ENCODE results near the gene MICAL3. TPM values are rescaled to one million over a fixed set of nuclear protein-coding genes. Genes with fewer than 3 reads are reported as not detected.

The MICAL3 gene
- total RNA-seq, 6 experiments from 2014 or later = 38.6 to 44.1 (median 39.7) TPM

GRCh38 chr22:17897858-17898257 lies 126.5 kb downstream of the MICAL3 start:
- H3K27me3 Mint-ChIP-seq (ENCODE audit: insufficient read depth) = no peaks in the 10 kb centered on the region; the same call in 1 of the 2 replicates
- no peak overlapping the region for H3K27ac Mint-ChIP-seq
- DNase-seq = no peak
- no peaks in the 10 kb centered on the region for H3K4me1 Mint-ChIP-seq (ENCODE audit: low read depth)
- H3K4me3 Mint-ChIP-seq = no peak overlapping the region
- no peak for TF ChIP-seq CTCF (IDR thresholded peaks at IDR 0.05)
- H3K9me3 Mint-ChIP-seq = no peaks in the 10 kb centered on the region
- H3K36me3 Mint-ChIP-seq (ENCODE audit: low read depth) = peaks cover 11% of the 10 kb centered on the region

GRCh38 chr22:17897426-17897825 lies 126.9 kb downstream of the MICAL3 start:
- Mint-ChIP-seq H3K4me1 (ENCODE audit: low read depth) (no peaks in the 10 kb centered on the region), H3K4me3 (no peak overlapping the region), H3K36me3 (ENCODE audit: low read depth) (peaks cover 15% of the 10 kb centered on the region), H3K9me3 (no peaks in the 10 kb centered on the region), H3K27me3 (ENCODE audit: insufficient read depth) (no peaks in the 10 kb centered on the region; the same call in 1 of the 2 replicates), H3K27ac (no peak overlapping the region)
- no peak for DNase-seq
- no peak for TF ChIP-seq CTCF (IDR thresholded peaks at IDR 0.05)

GRCh38 chr22:17896586-17896985 lies 127.8 kb downstream of the MICAL3 start:
- no peaks in the 10 kb centered on the region for H3K27me3 Mint-ChIP-seq (ENCODE audit: insufficient read depth)
- TF ChIP-seq CTCF (IDR thresholded peaks at IDR 0.05) = peak; percentile 61
- H3K4me3 Mint-ChIP-seq = no peak overlapping the region
- no peaks in the 10 kb centered on the region for H3K9me3 Mint-ChIP-seq
- H3K27ac Mint-ChIP-seq = no peak overlapping the region
- no peak for DNase-seq
- H3K36me3 Mint-ChIP-seq (ENCODE audit: low read depth) = peaks cover 15% of the 10 kb centered on the region
- peaks cover under 1% of the 10 kb centered on the region; the same call in 1 of the 2 replicates for H3K4me1 Mint-ChIP-seq (ENCODE audit: low read depth)

- Mint-ChIP-seq H3K9me3 (no peaks in the 10 kb centered on the region), H3K27ac (no peak overlapping the region), H3K4me1 (ENCODE audit: low read depth) (peaks cover 18% of the 10 kb centered on the region), H3K36me3 (ENCODE audit: low read depth) (peaks cover 15% of the 10 kb centered on the region), H3K4me3 (no peak overlapping the region), H3K27me3 (ENCODE audit: insufficient read depth) (no peaks in the 10 kb centered on the region)
- TF ChIP-seq CTCF (IDR thresholded peaks at IDR 0.05) = no peak
- no peak for DNase-seq
Observed at GRCh38 chr22:17893900-17894535, 130.3 kb downstream of the MICAL3 start.

- no peak for DNase-seq
- peaks cover 15% of the 10 kb centered on the region for H3K36me3 Mint-ChIP-seq (ENCODE audit: low read depth)
- no peak overlapping the region for H3K27ac Mint-ChIP-seq
- H3K4me1 Mint-ChIP-seq (ENCODE audit: low read depth) = peaks cover 18% of the 10 kb centered on the region
- no peak for TF ChIP-seq CTCF (IDR thresholded peaks at IDR 0.05)
- H3K9me3 Mint-ChIP-seq = no peaks in the 10 kb centered on the region
- H3K4me3 Mint-ChIP-seq = no peak overlapping the region
- no peaks in the 10 kb centered on the region for H3K27me3 Mint-ChIP-seq (ENCODE audit: insufficient read depth)
Observed at GRCh38 chr22:17892376-17892775, 132.0 kb downstream of the MICAL3 start.

All from HFFc6 (cell line).